Measurements from ENCODE around the gene ANKRD11. TPM values are rescaled to one million over a fixed set of nuclear protein-coding genes. Genes with fewer than 3 reads are reported as not detected.
A peak's percentile ranks its signal among the peaks of the same experiment; 100 is the strongest.
"Not testable (repeated sequence)": the region's sequence is repeated elsewhere in the genome, so short reads cannot be mapped to it uniquely, and the experiment has no call there.

ANKRD11 gene
- total RNA-seq, 1 donor from 2014 or later: 64.2 TPM

- no peak for DNase-seq
Observed at GRCh38 chr16:89264800-89265550, 225.4 kb downstream of the ANKRD11 start.

GRCh38 chr16:89261691-89262563 lies 228.4 kb downstream of the ANKRD11 start:
- no peak for DNase-seq

- DNase-seq: not testable (repeated sequence)
Observed at GRCh38 chr16:89259901-89260300, 230.5 kb downstream of the ANKRD11 start.

- DNase-seq: no peak
Observed at GRCh38 chr16:89257757-89258465, 232.4 kb downstream of the ANKRD11 start.

GRCh38 chr16:89257281-89257731 lies 233.1 kb downstream of the ANKRD11 start:
- DNase-seq: no peak

GRCh38 chr16:89256651-89257254 lies 233.6 kb downstream of the ANKRD11 start:
- DNase-seq: peak; percentile 29

GRCh38 chr16:89253548-89254287 lies 236.6 kb downstream of the ANKRD11 start:
- no peak for DNase-seq

GRCh38 chr16:89248196-89248982 lies 242.0 kb downstream of the ANKRD11 start:
- no peak for DNase-seq

GRCh38 chr16:89247734-89248075 lies 242.7 kb downstream of the ANKRD11 start:
- not testable (repeated sequence) for DNase-seq

GRCh38 chr16:89246903-89247733 lies 243.2 kb downstream of the ANKRD11 start:
- DNase-seq: peak; percentile 17

GRCh38 chr16:89246383-89246902 lies 243.9 kb downstream of the ANKRD11 start:
- no peak for DNase-seq

GRCh38 chr16:89244754-89245153 lies 245.6 kb downstream of the ANKRD11 start:
- DNase-seq: no peak

GRCh38 chr16:89244264-89244663 lies 246.1 kb downstream of the ANKRD11 start:
- not testable (repeated sequence) for DNase-seq

GRCh38 chr16:89243664-89244063 lies 246.7 kb downstream of the ANKRD11 start:
- no peak for DNase-seq

GRCh38 chr16:89242795-89243200 lies 247.6 kb downstream of the ANKRD11 start:
- no peak for DNase-seq

GRCh38 chr16:89241187-89242007 lies 249.0 kb downstream of the ANKRD11 start:
- DNase-seq: peak; percentile 76

- DNase-seq: no peak
Observed at GRCh38 chr16:89237733-89238132, 252.6 kb downstream of the ANKRD11 start.

GRCh38 chr16:89233678-89234490 lies 256.5 kb downstream of the ANKRD11 start:
- DNase-seq: no peak
